Muscle layer of duodenum (tissue), 2 donors: Measurements from ENCODE around the gene PPM1H.

Source experiments
- H3K27ac ChIP-seq: one replicate; pipeline ENCODE4 v1.7.0; 2013; ENCODE audit warnings: mild to moderate bottlenecking, low read length
- H3K27me3 ChIP-seq: one replicate; pipeline ENCODE4 v1.7.0; 2013; ENCODE audit warnings: low read depth, mild to moderate bottlenecking, control low read depth, low read length
- H3K36me3 ChIP-seq, 2 donors: one replicate each; pipeline ENCODE4 v1.7.0; 2013; ENCODE audit warnings: low read length in 2 of 2, control low read depth in 1 of 2, mild to moderate bottlenecking in 1 of 2; ENCODE audit not compliant: insufficient read depth in 2 of 2, control insufficient read depth in 1 of 2
- H3K4me1 ChIP-seq, 2 donors: one replicate each; pipeline ENCODE4 v1.7.0; 2013; ENCODE audit warnings: low read length in 2 of 2, mild to moderate bottlenecking in 2 of 2, control low read depth in 1 of 2, moderate library complexity in 1 of 2; ENCODE audit not compliant: insufficient read depth in 2 of 2, control insufficient read depth in 1 of 2
- H3K4me3 ChIP-seq, 2 donors: one replicate each; pipeline ENCODE4 v1.7.0; 2013; ENCODE audit warnings: low read length in 2 of 2, low read depth in 1 of 2, mild to moderate bottlenecking in 1 of 2
- H3K9me3 ChIP-seq, 2 donors: one replicate each; pipeline ENCODE4 v1.7.0; 2013; ENCODE audit warnings: low read length in 2 of 2, control low read depth in 1 of 2, mild to moderate bottlenecking in 1 of 2; ENCODE audit not compliant: control insufficient read depth in 1 of 2
- donor health status: healthy.

Gene PPM1H

DNA sequence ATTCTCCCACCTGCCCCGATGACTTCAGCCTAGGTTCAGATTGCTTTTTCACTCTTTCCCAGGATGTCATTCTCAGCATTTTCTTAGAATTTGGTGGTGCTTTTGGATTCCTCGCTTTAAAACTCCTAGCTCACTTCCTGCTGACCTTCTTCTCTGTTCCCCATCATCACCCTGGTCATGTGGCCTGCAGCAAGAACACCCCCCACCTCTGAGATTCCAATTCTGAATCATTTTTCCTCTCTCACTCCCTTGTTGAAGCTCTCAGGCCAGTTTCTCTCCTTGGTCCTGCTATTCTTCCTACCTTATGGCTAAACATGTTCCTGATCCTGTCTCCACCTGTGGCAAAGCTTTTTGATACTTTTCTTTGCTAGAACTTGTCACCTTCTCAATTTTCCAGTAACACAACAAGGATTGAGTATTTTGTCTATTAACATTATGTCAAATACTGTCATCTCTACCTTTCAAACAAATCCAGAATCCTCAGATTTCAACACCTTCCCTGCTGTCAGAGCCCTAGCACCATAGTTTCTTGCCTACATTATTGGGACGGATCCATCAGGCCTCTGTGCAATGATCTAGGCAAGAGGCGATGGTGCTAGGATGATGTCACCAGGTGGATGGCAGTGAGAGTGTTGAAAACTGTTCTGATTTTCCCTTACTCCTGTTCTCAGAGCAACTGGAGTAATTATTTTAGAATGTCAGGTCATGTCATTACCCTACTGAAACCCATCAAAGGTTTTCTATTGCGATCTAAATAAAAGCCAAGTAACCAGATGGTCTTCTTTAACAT lies 234.7 kb downstream of the PPM1H start:
- H3K4me3 ChIP-seq = no peak overlapping the region
- no peak overlapping the region for H3K27ac ChIP-seq
- H3K4me1 ChIP-seq = peaks cover 4 to 11% of the 10 kb centered on the region in 2 donors
- no peaks in the 10 kb centered on the region for H3K27me3 ChIP-seq
- H3K9me3 ChIP-seq = no peaks in the 10 kb centered on the region
- peaks cover 0 to 11% of the 10 kb centered on the region in 2 donors for H3K36me3 ChIP-seq

GRCh38 chr12:62698701-62699101 lies 236.2 kb downstream of the PPM1H start:
- Histone ChIP-seq H3K9me3 (no peaks in the 10 kb centered on the region), H3K27me3 (no peaks in the 10 kb centered on the region), H3K4me3 (no peak overlapping the region), H3K4me1 (peaks cover 4 to 14% of the 10 kb centered on the region in 2 donors), H3K36me3 (peaks cover 0 to 11% of the 10 kb centered on the region in 2 donors), H3K27ac (no peak overlapping the region)

DNA sequence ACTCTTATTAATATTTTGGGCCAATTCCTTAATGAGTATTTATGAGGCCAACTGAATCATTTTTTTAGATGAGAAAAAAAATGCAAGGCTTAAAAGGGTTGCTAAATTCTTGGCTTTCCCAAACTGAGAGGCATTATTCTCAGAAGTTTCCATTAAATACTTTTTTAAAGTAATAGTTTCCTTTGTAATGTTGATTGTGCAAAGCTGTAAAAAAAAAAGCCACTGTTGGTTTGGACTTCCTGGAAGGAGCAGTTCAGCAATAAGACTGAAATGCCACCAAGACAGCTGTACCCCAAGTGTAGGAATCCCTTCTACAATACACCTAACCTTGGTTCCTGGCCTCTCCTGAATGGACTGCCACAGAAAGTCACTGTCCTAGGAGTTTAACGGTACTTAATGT lies 237.1 kb downstream of the PPM1H start:
- Histone ChIP-seq H3K27me3 (no peaks in the 10 kb centered on the region), H3K4me3 (no peak overlapping the region), H3K4me1 (peaks cover 0 to 12% of the 10 kb centered on the region in 2 donors), H3K9me3 (no peaks in the 10 kb centered on the region), H3K36me3 (peaks cover 0 to 6% of the 10 kb centered on the region in 2 donors), H3K27ac (no peak overlapping the region)

GRCh38 chr12:62695696-62696095 lies 239.3 kb downstream of the PPM1H start:
- Histone ChIP-seq H3K27ac (no peak overlapping the region), H3K27me3 (no peaks in the 10 kb centered on the region), H3K9me3 (no peaks in the 10 kb centered on the region), H3K36me3 (no peaks in the 10 kb centered on the region), H3K4me1 (peaks cover 0 to 10% of the 10 kb centered on the region in 2 donors), H3K4me3 (no peak overlapping the region)

- peaks cover 0 to 10% of the 10 kb centered on the region in 2 donors for H3K4me1 ChIP-seq
Measured at GRCh38 chr12:62694632-62695031, 240.3 kb downstream of the PPM1H start.

DNA sequence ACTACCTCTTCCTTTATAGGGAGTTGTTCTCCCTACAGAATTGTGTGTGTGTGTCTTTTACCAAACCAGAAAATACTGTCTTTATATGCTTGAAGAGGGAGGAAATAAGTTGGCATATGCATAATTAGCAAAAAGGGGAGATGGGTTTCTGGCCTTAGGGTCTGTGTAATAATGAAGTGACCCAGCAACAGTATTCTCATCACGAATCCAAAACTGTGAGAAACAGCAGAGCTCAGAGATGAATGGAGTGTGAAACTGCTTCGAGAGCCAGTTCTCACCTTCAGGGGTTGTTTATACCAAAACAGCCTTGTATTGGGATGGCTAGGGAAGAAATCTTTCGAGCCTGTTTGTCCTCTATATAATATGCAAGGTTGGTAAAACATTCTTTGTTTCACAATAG lies 240.8 kb downstream of the PPM1H start:
- H3K27me3 ChIP-seq = no peaks in the 10 kb centered on the region
- H3K27ac ChIP-seq = no peak overlapping the region

More at GRCh38 chr12:62694632-62695031, 240.3 kb downstream of the PPM1H start:
- Histone ChIP-seq H3K27ac (no peak overlapping the region), H3K9me3 (no peaks in the 10 kb centered on the region), H3K27me3 (no peaks in the 10 kb centered on the region), H3K36me3 (no peaks in the 10 kb centered on the region), H3K4me3 (no peak overlapping the region)

GRCh38 chr12:62693376-62694050 lies 241.4 kb downstream of the PPM1H start:
- H3K27ac ChIP-seq = no peak overlapping the region
- H3K9me3 ChIP-seq = no peaks in the 10 kb centered on the region
- no peaks in the 10 kb centered on the region for H3K36me3 ChIP-seq
- no peak overlapping the region for H3K4me3 ChIP-seq
- no peaks in the 10 kb centered on the region for H3K27me3 ChIP-seq
- H3K4me1 ChIP-seq = peaks cover 0 to 10% of the 10 kb centered on the region in 2 donors

More for the DNA sequence above, 240.8 kb downstream of the PPM1H start:
- Histone ChIP-seq H3K9me3 (no peaks in the 10 kb centered on the region), H3K4me3 (no peak overlapping the region), H3K36me3 (no peaks in the 10 kb centered on the region), H3K4me1 (peaks cover 0 to 10% of the 10 kb centered on the region in 2 donors)

- Histone ChIP-seq H3K36me3 (no peaks in the 10 kb centered on the region), H3K4me3 (no peak overlapping the region), H3K9me3 (no peaks in the 10 kb centered on the region), H3K27ac (no peak overlapping the region), H3K4me1 (peaks cover 0 to 10% of the 10 kb centered on the region in 2 donors), H3K27me3 (no peaks in the 10 kb centered on the region)
Measured at GRCh38 chr12:62692884-62693283, 242.1 kb downstream of the PPM1H start.

DNA sequence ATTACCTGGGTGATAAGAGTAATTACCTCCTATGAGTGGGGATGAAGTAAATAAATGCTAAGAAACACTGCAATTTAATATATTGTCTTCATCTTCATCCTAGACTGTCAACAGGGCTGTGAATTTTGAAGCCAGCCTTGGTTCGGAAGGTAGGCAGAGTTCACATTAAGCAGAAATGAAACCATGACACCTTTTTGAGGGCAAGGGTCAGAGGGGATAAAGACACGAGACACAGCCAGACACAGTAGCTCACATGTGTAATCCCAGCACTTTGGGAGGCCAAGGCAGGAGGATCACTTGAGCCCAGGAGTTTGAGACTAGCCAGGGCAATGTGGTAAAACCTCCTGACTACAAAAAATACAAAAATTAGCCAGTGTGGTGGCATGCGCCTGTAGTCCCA lies 243.6 kb downstream of the PPM1H start:
- Histone ChIP-seq H3K9me3 (no peaks in the 10 kb centered on the region), H3K27ac (no peak overlapping the region), H3K4me3 (no peak overlapping the region), H3K4me1 (peaks cover 0 to 10% of the 10 kb centered on the region in 2 donors), H3K27me3 (no peaks in the 10 kb centered on the region), H3K36me3 (no peaks in the 10 kb centered on the region)

GRCh38 chr12:62689042-62689839 lies 245.7 kb downstream of the PPM1H start:
- Histone ChIP-seq H3K4me1 (peaks cover 0 to 18% of the 10 kb centered on the region in 2 donors), H3K27me3 (no peaks in the 10 kb centered on the region), H3K4me3 (no peak overlapping the region), H3K36me3 (no peaks in the 10 kb centered on the region), H3K9me3 (no peaks in the 10 kb centered on the region), H3K27ac (no peak overlapping the region)

DNA sequence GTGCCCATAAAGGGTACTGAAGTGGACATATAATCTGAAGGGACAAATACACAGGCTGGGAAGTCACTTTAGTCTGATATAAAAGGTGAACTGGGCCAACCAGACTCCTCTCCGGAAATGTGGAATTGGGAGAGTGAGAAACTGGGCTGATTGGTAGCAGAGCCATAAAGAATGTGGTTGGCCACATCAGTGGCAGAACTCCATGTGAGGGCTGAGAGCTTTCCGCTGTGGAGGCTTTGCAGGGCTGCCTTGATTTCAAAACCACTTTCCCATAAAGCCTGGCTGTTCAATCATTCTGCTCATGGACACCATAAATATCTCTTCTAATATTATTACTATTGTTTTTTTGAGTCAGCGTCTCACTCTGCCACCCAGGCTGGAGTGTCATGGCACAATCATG lies 248.0 kb downstream of the PPM1H start:
- Histone ChIP-seq H3K27ac (no peak overlapping the region), H3K36me3 (no peaks in the 10 kb centered on the region), H3K9me3 (no peaks in the 10 kb centered on the region), H3K4me3 (no peak overlapping the region), H3K4me1 (peaks cover 0 to 19% of the 10 kb centered on the region in 2 donors), H3K27me3 (no peaks in the 10 kb centered on the region)
